ENCODE results near the gene AMOTL1.
A peak's percentile ranks its signal among the peaks of the same experiment; 100 is the strongest.

Gene AMOTL1, protein sequence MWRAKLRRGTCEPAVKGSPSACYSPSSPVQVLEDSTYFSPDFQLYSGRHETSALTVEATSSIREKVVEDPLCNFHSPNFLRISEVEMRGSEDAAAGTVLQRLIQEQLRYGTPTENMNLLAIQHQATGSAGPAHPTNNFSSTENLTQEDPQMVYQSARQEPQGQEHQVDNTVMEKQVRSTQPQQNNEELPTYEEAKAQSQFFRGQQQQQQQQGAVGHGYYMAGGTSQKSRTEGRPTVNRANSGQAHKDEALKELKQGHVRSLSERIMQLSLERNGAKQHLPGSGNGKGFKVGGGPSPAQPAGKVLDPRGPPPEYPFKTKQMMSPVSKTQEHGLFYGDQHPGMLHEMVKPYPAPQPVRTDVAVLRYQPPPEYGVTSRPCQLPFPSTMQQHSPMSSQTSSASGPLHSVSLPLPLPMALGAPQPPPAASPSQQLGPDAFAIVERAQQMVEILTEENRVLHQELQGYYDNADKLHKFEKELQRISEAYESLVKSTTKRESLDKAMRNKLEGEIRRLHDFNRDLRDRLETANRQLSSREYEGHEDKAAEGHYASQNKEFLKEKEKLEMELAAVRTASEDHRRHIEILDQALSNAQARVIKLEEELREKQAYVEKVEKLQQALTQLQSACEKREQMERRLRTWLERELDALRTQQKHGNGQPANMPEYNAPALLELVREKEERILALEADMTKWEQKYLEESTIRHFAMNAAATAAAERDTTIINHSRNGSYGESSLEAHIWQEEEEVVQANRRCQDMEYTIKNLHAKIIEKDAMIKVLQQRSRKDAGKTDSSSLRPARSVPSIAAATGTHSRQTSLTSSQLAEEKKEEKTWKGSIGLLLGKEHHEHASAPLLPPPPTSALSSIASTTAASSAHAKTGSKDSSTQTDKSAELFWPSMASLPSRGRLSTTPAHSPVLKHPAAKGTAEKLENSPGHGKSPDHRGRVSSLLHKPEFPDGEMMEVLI

GRCh38 chr11:94767701-94768601 is at the start of gene AMOTL1:
Gene AMOTL1 (plus strand): TSS chr11:94768356. CDS start chr11:94768512, 156 bp downstream.
- H3K36me3 ChIP-seq (ENCODE audit: control insufficient read depth, insufficient read depth, low read length) = no peaks in the 10 kb centered on the region
- H3K27me3 ChIP-seq (replicated peaks; ENCODE audit: control insufficient read depth, insufficient read depth, low read length) = no peaks in the 10 kb centered on the region; the same call in 1 of the 2 replicates
- H3K4me3 ChIP-seq (replicated peaks; ENCODE audit: low read depth, low read length) = no peak within 1 kb of the TSS
- peak; percentile 25 for DNase-seq (ENCODE audit: extremely low read depth, insufficient read length)
- TF ChIP-seq CTCF (IDR thresholded peaks at IDR 0.05; ENCODE audit: insufficient read depth, low read length, poor library complexity, severe bottlenecking) = no peak

- no peak for DNase-seq (ENCODE audit: extremely low read depth, insufficient read length)
- H3K36me3 ChIP-seq (ENCODE audit: control insufficient read depth, insufficient read depth, low read length) = no peaks in the 10 kb centered on the region
- no peaks in the 10 kb centered on the region; the same call in 1 of the 2 replicates for H3K27me3 ChIP-seq (replicated peaks; ENCODE audit: control insufficient read depth, insufficient read depth, low read length)
- no peak overlapping the region for H3K4me3 ChIP-seq (replicated peaks; ENCODE audit: low read depth, low read length)
- no peak for TF ChIP-seq CTCF (IDR thresholded peaks at IDR 0.05; ENCODE audit: insufficient read depth, low read length, poor library complexity, severe bottlenecking)
Observed at GRCh38 chr11:94719876-94720275, 48.3 kb upstream of the AMOTL1 start.

DNA sequence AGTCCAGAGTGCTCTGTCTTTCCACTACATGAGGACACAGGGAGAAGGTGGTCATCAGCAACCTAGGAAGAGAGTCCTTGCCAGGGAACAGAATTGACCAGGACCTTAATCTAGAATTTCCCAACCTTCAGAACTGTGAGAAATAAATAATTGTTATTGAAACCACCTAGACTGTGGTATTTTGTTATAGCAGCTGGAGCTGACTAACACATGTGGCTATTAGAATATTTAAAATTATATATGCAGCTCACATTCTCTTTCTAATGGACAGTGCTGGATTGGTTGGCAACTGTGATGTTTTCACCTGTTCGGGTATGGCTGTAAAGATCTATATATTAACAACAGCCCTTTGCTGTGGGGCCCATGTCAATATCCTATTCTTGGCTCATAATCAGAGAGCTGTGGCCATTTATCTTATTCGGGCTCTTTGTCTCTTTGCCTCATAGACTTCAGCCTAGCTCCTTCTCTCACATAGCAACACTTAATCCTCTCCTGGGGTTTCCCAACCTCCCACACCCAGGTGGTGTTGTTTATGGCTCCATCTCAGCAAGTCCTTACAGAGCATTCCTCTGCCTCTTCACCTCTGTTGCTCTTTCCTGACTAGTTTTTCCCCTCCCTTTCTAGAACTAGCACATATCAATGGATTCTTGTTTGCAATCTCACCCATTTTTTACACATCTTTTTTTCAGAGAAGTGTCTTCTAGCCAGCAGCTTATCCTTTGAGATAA is 46.4 kb upstream of the AMOTL1 start:
- no peak for TF ChIP-seq CTCF (IDR thresholded peaks at IDR 0.05; ENCODE audit: insufficient read depth, low read length, poor library complexity, severe bottlenecking)
- Histone ChIP-seq H3K36me3 (ENCODE audit: control insufficient read depth, insufficient read depth, low read length) (no peaks in the 10 kb centered on the region), H3K4me3 (replicated peaks; ENCODE audit: low read depth, low read length) (no peak overlapping the region), H3K27me3 (replicated peaks; ENCODE audit: control insufficient read depth, insufficient read depth, low read length) (no peaks in the 10 kb centered on the region; the same call in 1 of the 2 replicates)
- no peak for DNase-seq (ENCODE audit: extremely low read depth, insufficient read length)

GRCh38 chr11:94722735-94723134 is 45.4 kb upstream of the AMOTL1 start:
- TF ChIP-seq CTCF (IDR thresholded peaks at IDR 0.05; ENCODE audit: insufficient read depth, low read length, poor library complexity, severe bottlenecking) = no peak
- no peaks in the 10 kb centered on the region; the same call in 1 of the 2 replicates for H3K27me3 ChIP-seq (replicated peaks; ENCODE audit: control insufficient read depth, insufficient read depth, low read length)
- DNase-seq (ENCODE audit: extremely low read depth, insufficient read length) = no peak
- no peak overlapping the region for H3K4me3 ChIP-seq (replicated peaks; ENCODE audit: low read depth, low read length)
- no peaks in the 10 kb centered on the region for H3K36me3 ChIP-seq (ENCODE audit: control insufficient read depth, insufficient read depth, low read length)

Measured in GM06990 (cell line).